Parathyroid adenoma (tissue), 2 donors: ENCODE measurements around the gene TOR1B.

Experiments used
- H2AFZ ChIP-seq: fragments of 300-600 bp; sonication (generic); one replicate; pipeline ENCODE4 v1.7.0; 2017; ENCODE audit warnings: antibody characterized with exemption, mild to moderate bottlenecking
- H3K27ac ChIP-seq: fragments of 300-600 bp; sonication (generic); one replicate; pipeline ENCODE4 v1.7.0; 2017
- H3K27me3 ChIP-seq: fragments of 300-600 bp; sonication (generic); one replicate; pipeline ENCODE4 v1.7.0; 2017; ENCODE audit warnings: low read length; ENCODE audit not compliant: control insufficient read depth, insufficient read depth
- H3K36me3 ChIP-seq: fragments of 300-600 bp; sonication (generic); one replicate; pipeline ENCODE4 v1.7.0; 2017; ENCODE audit warnings: low read length; ENCODE audit not compliant: control insufficient read depth, insufficient read depth
- H3K4me1 ChIP-seq: fragments of 300-600 bp; sonication (generic); one replicate; pipeline ENCODE4 v1.7.0; 2017; ENCODE audit warnings: control low read depth
- H3K4me2 ChIP-seq: fragments of 300-600 bp; sonication (generic); one replicate; pipeline ENCODE4 v1.7.0; 2017; ENCODE audit warnings: low read length
- H3K4me3 ChIP-seq: fragments of 300-600 bp; sonication (generic); one replicate; pipeline ENCODE4 v1.7.0; 2017; ENCODE audit warnings: low read depth, low read length
- H3K79me2 ChIP-seq: fragments of 300-600 bp; sonication (generic); one replicate; pipeline ENCODE4 v1.7.0; 2017; ENCODE audit warnings: control low read depth
- H3K9ac ChIP-seq: fragments of 300-600 bp; sonication (generic); one replicate; pipeline ENCODE4 v1.7.0; 2017; ENCODE audit warnings: mild to moderate bottlenecking
- H3K9me3 ChIP-seq: fragments of 300-600 bp; sonication (generic); one replicate; pipeline ENCODE4 v1.7.0; 2017; ENCODE audit warnings: low read length; ENCODE audit not compliant: control insufficient read depth
- TF ChIP-seq, protein P1 (sequence below): fragments of 300-600 bp; sonication (generic); IDR thresholded peaks from one replicate; pipeline ENCODE4 v1.7.0; 2017; ENCODE audit warnings: antibody characterized with exemption, mild to moderate bottlenecking
- donor health status: primary hyperparathyroidism.

The TOR1B gene

GRCh38 chr9:129810788-129811187 lies 7.8 kb downstream of the TOR1B start:
- Histone ChIP-seq H3K9me3 (no peaks in the 10 kb centered on the region), H2AFZ (no peak overlapping the region), H3K4me2 (no peak overlapping the region), H3K9ac (no peak overlapping the region), H3K4me1 (no peaks in the 10 kb centered on the region), H3K27ac (no peak overlapping the region), H3K27me3 (no peaks in the 10 kb centered on the region), H3K4me3 (no peak overlapping the region), H3K79me2 (no peaks in the 10 kb centered on the region), H3K36me3 (no peaks in the 10 kb centered on the region)
- TF ChIP-seq, protein P1, sequence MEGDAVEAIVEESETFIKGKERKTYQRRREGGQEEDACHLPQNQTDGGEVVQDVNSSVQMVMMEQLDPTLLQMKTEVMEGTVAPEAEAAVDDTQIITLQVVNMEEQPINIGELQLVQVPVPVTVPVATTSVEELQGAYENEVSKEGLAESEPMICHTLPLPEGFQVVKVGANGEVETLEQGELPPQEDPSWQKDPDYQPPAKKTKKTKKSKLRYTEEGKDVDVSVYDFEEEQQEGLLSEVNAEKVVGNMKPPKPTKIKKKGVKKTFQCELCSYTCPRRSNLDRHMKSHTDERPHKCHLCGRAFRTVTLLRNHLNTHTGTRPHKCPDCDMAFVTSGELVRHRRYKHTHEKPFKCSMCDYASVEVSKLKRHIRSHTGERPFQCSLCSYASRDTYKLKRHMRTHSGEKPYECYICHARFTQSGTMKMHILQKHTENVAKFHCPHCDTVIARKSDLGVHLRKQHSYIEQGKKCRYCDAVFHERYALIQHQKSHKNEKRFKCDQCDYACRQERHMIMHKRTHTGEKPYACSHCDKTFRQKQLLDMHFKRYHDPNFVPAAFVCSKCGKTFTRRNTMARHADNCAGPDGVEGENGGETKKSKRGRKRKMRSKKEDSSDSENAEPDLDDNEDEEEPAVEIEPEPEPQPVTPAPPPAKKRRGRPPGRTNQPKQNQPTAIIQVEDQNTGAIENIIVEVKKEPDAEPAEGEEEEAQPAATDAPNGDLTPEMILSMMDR, result no peak

DNA sequence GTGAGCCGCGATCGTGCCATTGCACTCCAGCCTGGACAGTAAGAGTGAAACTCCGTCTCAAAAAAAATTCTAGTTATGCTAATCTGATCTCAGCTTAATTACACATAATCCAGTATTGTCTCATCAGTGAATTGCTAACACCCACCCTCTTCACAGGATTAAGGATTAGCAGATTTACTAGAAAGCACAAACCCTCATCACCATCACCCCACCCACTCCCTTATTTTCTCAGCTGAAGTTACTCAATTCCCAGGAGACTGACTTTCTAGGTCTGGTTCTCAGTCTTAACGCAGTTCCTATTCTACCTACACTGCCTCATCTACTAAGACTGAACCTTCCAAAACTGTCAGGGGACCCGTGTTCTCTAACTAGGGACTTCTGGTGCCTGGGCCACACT lies 9.0 kb downstream of the TOR1B start:
- no peak overlapping the region for H3K27ac ChIP-seq
- H3K79me2 ChIP-seq, result no peaks in the 10 kb centered on the region
- no peak overlapping the region for H2AFZ ChIP-seq
- H3K27me3 ChIP-seq, result no peaks in the 10 kb centered on the region
- no peak overlapping the region for H3K4me3 ChIP-seq
- no peak overlapping the region for H3K4me2 ChIP-seq
- no peak overlapping the region for H3K9ac ChIP-seq
- H3K9me3 ChIP-seq, result no peaks in the 10 kb centered on the region
- H3K36me3 ChIP-seq, result no peaks in the 10 kb centered on the region
- TF ChIP-seq, protein P1, result no peak
- H3K4me1 ChIP-seq, result no peaks in the 10 kb centered on the region

- H3K4me1 ChIP-seq, result no peaks in the 10 kb centered on the region
- no peak overlapping the region for H3K9ac ChIP-seq
- TF ChIP-seq, protein P1, result no peak
- H3K79me2 ChIP-seq, result no peaks in the 10 kb centered on the region
- H3K9me3 ChIP-seq, result no peaks in the 10 kb centered on the region
- no peak overlapping the region for H2AFZ ChIP-seq
- H3K27me3 ChIP-seq, result no peaks in the 10 kb centered on the region
- H3K4me2 ChIP-seq, result no peak overlapping the region
- H3K36me3 ChIP-seq, result no peaks in the 10 kb centered on the region
- no peak overlapping the region for H3K4me3 ChIP-seq
- no peak overlapping the region for H3K27ac ChIP-seq
Observed at GRCh38 chr9:129812385-129812784, 9.4 kb downstream of the TOR1B start.

- no peaks in the 10 kb centered on the region for H3K4me1 ChIP-seq
- H3K4me2 ChIP-seq, result no peak overlapping the region
- H2AFZ ChIP-seq, result no peak overlapping the region
- H3K9me3 ChIP-seq, result no peaks in the 10 kb centered on the region
- no peaks in the 10 kb centered on the region for H3K36me3 ChIP-seq
- H3K9ac ChIP-seq, result no peak overlapping the region
- H3K4me3 ChIP-seq, result no peak overlapping the region
- TF ChIP-seq, protein P1, result no peak
- no peaks in the 10 kb centered on the region for H3K27me3 ChIP-seq
- no peaks in the 10 kb centered on the region for H3K79me2 ChIP-seq
- H3K27ac ChIP-seq, result no peak overlapping the region
Observed at GRCh38 chr9:129813661-129814060, 10.7 kb downstream of the TOR1B start.

DNA sequence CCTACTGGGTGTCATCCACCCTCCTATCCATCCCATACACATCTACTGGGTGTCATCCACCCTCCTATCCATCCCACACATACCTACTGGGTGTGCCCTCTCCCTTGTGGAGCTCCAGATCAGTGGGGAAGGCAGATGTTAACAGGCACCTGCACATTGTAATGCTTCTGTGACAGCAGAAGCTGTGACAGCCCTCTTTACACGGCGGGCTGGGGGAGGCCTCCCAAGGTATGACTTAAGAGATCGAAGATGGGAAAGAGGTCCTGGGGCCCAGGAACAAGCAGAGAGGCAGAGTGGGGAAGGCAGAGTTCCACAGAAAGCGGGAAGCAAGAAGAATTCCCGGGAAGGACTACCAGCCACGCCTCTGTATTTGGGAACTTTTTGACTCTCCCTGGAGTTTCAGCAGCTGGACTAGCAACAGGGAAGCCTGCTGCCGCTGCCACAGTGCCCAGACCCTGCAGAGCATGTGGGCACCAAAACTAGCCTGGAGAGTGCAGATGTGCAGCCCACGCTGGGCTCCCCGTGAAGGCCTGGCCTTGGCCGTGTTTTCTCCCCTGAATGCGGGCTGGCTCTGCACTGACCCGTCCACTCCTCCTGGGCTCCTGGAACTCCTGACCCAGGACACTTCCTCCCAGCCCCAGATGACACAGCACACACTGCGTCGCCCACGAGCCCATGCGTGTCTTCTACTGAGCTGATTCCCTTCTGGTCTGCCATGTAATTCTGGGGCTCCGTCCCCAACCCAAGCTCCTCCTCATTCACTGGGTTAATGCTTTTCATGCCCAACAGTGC lies 11.6 kb downstream of the TOR1B start:
- Histone ChIP-seq H3K4me3 (no peak overlapping the region), H3K27me3 (no peaks in the 10 kb centered on the region), H3K27ac (no peak overlapping the region), H3K36me3 (no peaks in the 10 kb centered on the region), H3K4me1 (no peaks in the 10 kb centered on the region), H3K9ac (no peak overlapping the region), H3K4me2 (no peak overlapping the region), H3K9me3 (no peaks in the 10 kb centered on the region), H3K79me2 (no peaks in the 10 kb centered on the region), H2AFZ (no peak overlapping the region)
- TF ChIP-seq, protein P1, result no peak
